GM12801 (cell line): ENCODE data around the gene MCC.

Source experiments
- CTCF ChIP-seq: IDR thresholded peaks from one replicate; pipeline ENCODE4 v1.5.1; 2011; ENCODE audit warnings: control low read depth; ENCODE audit not compliant: insufficient read length; ENCODE audit errors: extremely low read depth

MCC gene

GRCh38 chr5:112978836-112979235 is 509.4 kb downstream of the MCC start:
- TF ChIP-seq CTCF: no peak

- TF ChIP-seq CTCF: no peak
Measured at GRCh38 chr5:112977440-112977861, 510.8 kb downstream of the MCC start.

GRCh38 chr5:112976432-112977309 is 511.6 kb downstream of the MCC start, which contains the start of gene DCP2:
DCP2 (plus strand) TSS chr5:112976798; CDS start chr5:112976934, 136 bp downstream.
- no peak for TF ChIP-seq CTCF

GRCh38 chr5:112975721-112976431 is 512.4 kb downstream of the MCC start:
- no peak for TF ChIP-seq CTCF

GRCh38 chr5:112974901-112975300 is 513.4 kb downstream of the MCC start:
- no peak for TF ChIP-seq CTCF

- no peak for TF ChIP-seq CTCF
Measured at GRCh38 chr5:112973904-112974303, 514.3 kb downstream of the MCC start.

- TF ChIP-seq CTCF: no peak
Measured at GRCh38 chr5:112973036-112973435, 515.2 kb downstream of the MCC start.
